Endothelial cell of umbilical vein (primary cell): ENCODE data around the gene NLN. TPM values are rescaled to one million over a fixed set of nuclear protein-coding genes. Genes with fewer than 3 reads are reported as not detected.

Experiments
- BruUV-seq: library from RNA; stranded (reverse); fragments of 400-500 nt; replicated peaks from 2 replicates; lab custom pipeline; 2021; lab: Mats Ljungman, UMichigan
- CTCF ChIA-PET: fragments of 300-600, 350-600 bp; sonication (Branson Sonifier 250); formaldehyde crosslinking; loops from one replicate; lab custom pipeline; 2021; ENCODE audit warnings: antibody characterized with exemption, inconsistent platforms; lab: Charles Lee
- POLR2A ChIA-PET: fragments of 300-600, 350-600 bp; sonication (Branson Sonifier 250); formaldehyde crosslinking; loops from one replicate; lab custom pipeline; 2021; ENCODE audit warnings: antibody characterized with exemption, inconsistent platforms; lab: Charles Lee
- DNase-seq: peaks from one replicate; pipeline ENCODE4 v3.0.0-alpha.2; 2011; ENCODE audit warnings: low read depth, low spot score
- FAIRE-seq: peaks from 2 replicates; lab custom pipeline; 2011; peaks lifted over from hg19 to GRCh38; lab: Jason Lieb, UNC
- H2AFZ ChIP-seq: 2 replicates; pipeline ENCODE4 v1.6.0; 2012; ENCODE audit warnings: low read depth, low read length, control low read depth, inconsistent platforms
- H3K27ac ChIP-seq: 2 replicates; pipeline ENCODE4 v1.5.1; 2011; ENCODE audit warnings: low read depth, mild to moderate bottlenecking, control low read depth, low read length, moderate library complexity; ENCODE audit not compliant: insufficient read depth
- H3K27me3 ChIP-seq, 2 experiments: 2 replicates each; pipeline versions ENCODE4 v1.6.0 to v1.6.1; 2011; ENCODE audit warnings: low read length in 2 of 2, mixed read lengths in 1 of 2; ENCODE audit not compliant: control insufficient read depth in 2 of 2, insufficient read depth in 2 of 2
- H3K36me3 ChIP-seq, 2 experiments: 2 replicates in 1 of 2; 3 replicates in 1 of 2; pipeline ENCODE4 v1.5.1; 2011; ENCODE audit warnings: low read length in 2 of 2, mild to moderate bottlenecking in 1 of 2, moderate library complexity in 1 of 2; ENCODE audit not compliant: control insufficient read depth in 2 of 2, insufficient read depth in 2 of 2; ENCODE audit errors: extremely low read depth in 1 of 2
- H3K4me1 ChIP-seq: 3 replicates; pipeline ENCODE4 v1.5.1; 2011; ENCODE audit warnings: mild to moderate bottlenecking, low read length; ENCODE audit not compliant: control insufficient read depth, insufficient read depth; ENCODE audit errors: extremely low read depth
- H3K4me2 ChIP-seq: 2 replicates; pipeline ENCODE4 v1.6.1; 2011; ENCODE audit warnings: low read length, control low read depth, mixed read lengths; ENCODE audit not compliant: insufficient read depth
- H3K4me3 ChIP-seq, 3 experiments: fragments of 200-600 bp in 1 of 3; sonication (generic), shearing (Covaris generic) in 1 of 3; replicated peaks in 1 of 3; 2 replicates each; pipeline ENCODE4 v1.5.1; 2011 to 2016; ENCODE audit warnings: control low read depth in 3 of 3, low read length in 3 of 3, mild to moderate bottlenecking in 2 of 3, inconsistent platforms in 1 of 3, low read depth in 1 of 3, moderate library complexity in 1 of 3; ENCODE audit not compliant: insufficient read depth in 1 of 3
- H3K79me2 ChIP-seq: 2 replicates; pipeline ENCODE4 v1.6.0; 2012; ENCODE audit warnings: low read length, inconsistent platforms; ENCODE audit not compliant: control insufficient read depth, insufficient read depth
- H3K9ac ChIP-seq: replicated peaks from 2 replicates; pipeline ENCODE3; 2011; ENCODE audit warnings: low read length, control low read depth; ENCODE audit not compliant: insufficient read depth; ENCODE audit errors: extremely low read depth
- H3K9me1 ChIP-seq: replicated peaks from 3 replicates; pipeline ENCODE4 v1.6.0; 2011; ENCODE audit warnings: mild to moderate bottlenecking, low read length; ENCODE audit not compliant: control insufficient read depth, insufficient read depth; ENCODE audit errors: extremely low read depth
- H3K9me3 ChIP-seq: replicated peaks from 2 replicates; pipeline ENCODE4 v1.5.1; 2012; ENCODE audit warnings: low read length, inconsistent platforms; ENCODE audit not compliant: control insufficient read depth, insufficient read depth
- H4K20me1 ChIP-seq: replicated peaks from 2 replicates; pipeline ENCODE3; 2011; ENCODE audit warnings: mild to moderate bottlenecking, low read length; ENCODE audit not compliant: control insufficient read depth, insufficient read depth; ENCODE audit errors: extremely low read depth
- EZH2 ChIP-seq: IDR thresholded peaks from 2 replicates; pipeline ENCODE4 v1.6.1; 2012; ENCODE audit warnings: borderline replicate concordance, low read depth, mild to moderate bottlenecking, moderate library complexity, low read length, inconsistent platforms; ENCODE audit not compliant: severe bottlenecking
- FOS ChIP-seq: IDR thresholded peaks from 2 replicates; pipeline ENCODE4 v1.6.1; 2011; ENCODE audit warnings: mild to moderate bottlenecking, low read length, moderate library complexity, borderline replicate concordance; ENCODE audit not compliant: insufficient read depth
- GATA2 ChIP-seq: IDR thresholded peaks from 2 replicates; pipeline ENCODE4 v1.7.0; 2011; ENCODE audit warnings: low read depth, mild to moderate bottlenecking, moderate library complexity, mixed read lengths, low read length; ENCODE audit not compliant: insufficient read length, insufficient read depth
- JUN ChIP-seq: IDR thresholded peaks from 2 replicates; pipeline ENCODE4 v1.6.1; 2011; ENCODE audit warnings: borderline replicate concordance, low read depth; ENCODE audit not compliant: insufficient read length, insufficient read depth
- MAX ChIP-seq: IDR thresholded peaks from 2 replicates; pipeline ENCODE4 v1.6.1; 2011; ENCODE audit not compliant: insufficient read depth, insufficient read length
- MYC ChIP-seq: IDR thresholded peaks from one replicate; pipeline ENCODE4 v1.6.1; 2011; ENCODE audit warnings: mild to moderate bottlenecking, low read depth, low read length
- POLR2A ChIP-seq: IDR thresholded peaks from 2 replicates; pipeline ENCODE4 v1.6.1; 2012; ENCODE audit warnings: low read depth, mild to moderate bottlenecking, control low read depth, low read length
- POLR2AphosphoS5 ChIP-seq: IDR thresholded peaks from 2 replicates; pipeline ENCODE4 v1.6.1; 2012; ENCODE audit warnings: low read depth, mild to moderate bottlenecking, control low read depth, low read length, moderate library complexity; ENCODE audit not compliant: insufficient read depth
- dilution Hi-C: fragments of 300-500 bp; cut with MboI; formaldehyde crosslinking; loops from one replicate; pipeline ENCODE4 v1.15.0; 2019; ENCODE audit warnings: low sequenced_read_pairs; ENCODE audit not compliant: extremely low pct_ligation_motif_present
- intact Hi-C: fragments of 100-400 bp; cut with micrococcal nuclease; formaldehyde crosslinking; loops from one replicate; pipeline ENCODE4 v1.10.0; 2022
- polyA plus RNA-seq, 4 experiments: library from polyadenylated mRNA; depleted of rRNA in 3 of 4; stranded (reverse) in 3 of 4; unstranded in 1 of 4; fragments of >200 nt; gene quantifications; 2 replicates each; pipeline versions ENCODE4 v1.2.1 to v1.2.3, GENCODE V29; 2011 to 2012; ENCODE audit warnings: missing spikeins in 1 of 4
- total RNA-seq: library from RNA; stranded (reverse); gene quantifications from 2 replicates; pipeline ENCODE4 v1.2.3, GENCODE V29; 2021
- TF ChIP-seq, protein P1 (sequence below), 2 donors: IDR thresholded peaks; 1 replicate in 1 of 2; 2 replicates in 1 of 2; pipeline ENCODE4 v1.5.1; 2011; ENCODE audit warnings: low read length in 2 of 2, mild to moderate bottlenecking in 2 of 2, moderate library complexity in 2 of 2, control low read depth in 1 of 2, inconsistent platforms in 1 of 2, low read depth in 1 of 2; ENCODE audit not compliant: insufficient read depth in 1 of 2; ENCODE audit errors: extremely low read depth in 1 of 2

NLN gene
- total and polyA plus RNA-seq, 2 donors (not counting 3 experiments of a cell fraction or from before 2014, with no cell fraction given): 14.2 to 63.3 TPM

GRCh38 chr5:65707663-65708062 lies 14.3 kb upstream of the NLN start:
- POLR2A ChIA-PET: no interaction called here
- no peak overlapping the region for H3K4me2 ChIP-seq
- TF ChIP-seq EZH2 (no peak), POLR2A (no peak), FOS (no peak), GATA2 (no peak), MAX (no peak), JUN (no peak), POLR2AphosphoS5 (no peak), MYC (no peak)
- TF ChIP-seq, protein P1, sequence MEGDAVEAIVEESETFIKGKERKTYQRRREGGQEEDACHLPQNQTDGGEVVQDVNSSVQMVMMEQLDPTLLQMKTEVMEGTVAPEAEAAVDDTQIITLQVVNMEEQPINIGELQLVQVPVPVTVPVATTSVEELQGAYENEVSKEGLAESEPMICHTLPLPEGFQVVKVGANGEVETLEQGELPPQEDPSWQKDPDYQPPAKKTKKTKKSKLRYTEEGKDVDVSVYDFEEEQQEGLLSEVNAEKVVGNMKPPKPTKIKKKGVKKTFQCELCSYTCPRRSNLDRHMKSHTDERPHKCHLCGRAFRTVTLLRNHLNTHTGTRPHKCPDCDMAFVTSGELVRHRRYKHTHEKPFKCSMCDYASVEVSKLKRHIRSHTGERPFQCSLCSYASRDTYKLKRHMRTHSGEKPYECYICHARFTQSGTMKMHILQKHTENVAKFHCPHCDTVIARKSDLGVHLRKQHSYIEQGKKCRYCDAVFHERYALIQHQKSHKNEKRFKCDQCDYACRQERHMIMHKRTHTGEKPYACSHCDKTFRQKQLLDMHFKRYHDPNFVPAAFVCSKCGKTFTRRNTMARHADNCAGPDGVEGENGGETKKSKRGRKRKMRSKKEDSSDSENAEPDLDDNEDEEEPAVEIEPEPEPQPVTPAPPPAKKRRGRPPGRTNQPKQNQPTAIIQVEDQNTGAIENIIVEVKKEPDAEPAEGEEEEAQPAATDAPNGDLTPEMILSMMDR (IDR thresholded peaks at IDR 0.05; ENCODE audit: extremely low read depth in 1 of 2, insufficient read depth in 1 of 2, low read depth in 1 of 2, low read length in 2 of 2): no peak
- no peaks in the 10 kb centered on the region for H3K4me1 ChIP-seq
- BruUV-seq: no TSS peak
- no peak overlapping the region for H2AFZ ChIP-seq
- intact Hi-C loops: no loop called here
- H3K9me1 ChIP-seq: no peaks in the 10 kb centered on the region
- no peak overlapping the region for H3K27ac ChIP-seq
- H3K9me3 ChIP-seq: no peaks in the 10 kb centered on the region
- DNase-seq: no peak
- dilution Hi-C loops: no loop called here
- no peaks in the 10 kb centered on the region for H4K20me1 ChIP-seq
- H3K4me3 ChIP-seq: no peak overlapping the region
- no peak for FAIRE-seq
- no peaks in the 10 kb centered on the region for H3K27me3 ChIP-seq
- no peaks in the 10 kb centered on the region for H3K79me2 ChIP-seq
- CTCF ChIA-PET: no interaction called here
- H3K9ac ChIP-seq: no peak overlapping the region
- H3K36me3 ChIP-seq: peaks cover 2 to 9% of the 10 kb centered on the region in 2 experiments
